HG03378 (cell line): ENCODE results near the gene TMEM63C.
"Not testable (repeated sequence)": the region's sequence is repeated elsewhere in the genome, so short reads cannot be mapped to it uniquely, and the experiment has no call there.

Experiments
- ATAC-seq: cut with Tn5 transposase; IDR thresholded peaks from one replicate; pipeline ENCODE4 v1.9.1; 2021; ENCODE audit warnings: mild to moderate bottlenecking, moderate library complexity; ENCODE audit not compliant: unreplicated experiment

Gene TMEM63C

DNA sequence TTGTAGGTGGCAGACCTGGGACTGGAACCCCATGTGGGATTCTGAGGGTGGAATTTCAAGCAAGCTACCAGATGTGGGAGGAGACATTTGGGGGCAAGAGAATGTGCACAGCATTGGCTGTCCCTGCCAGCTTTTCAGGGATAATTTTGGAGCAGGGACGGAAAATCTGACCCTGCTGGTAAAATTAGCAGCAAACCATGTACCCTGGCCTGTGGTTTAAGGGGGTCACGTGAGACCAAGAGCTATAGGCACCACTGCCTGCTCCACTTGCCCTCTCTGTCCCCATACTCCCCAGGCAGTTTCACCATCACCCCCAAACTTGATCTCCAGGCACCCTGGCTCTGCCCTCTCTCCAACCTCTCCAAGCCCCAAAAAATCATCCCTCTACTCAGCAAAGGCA is 26.5 kb upstream of the TMEM63C start:
- ATAC-seq = no peak

DNA sequence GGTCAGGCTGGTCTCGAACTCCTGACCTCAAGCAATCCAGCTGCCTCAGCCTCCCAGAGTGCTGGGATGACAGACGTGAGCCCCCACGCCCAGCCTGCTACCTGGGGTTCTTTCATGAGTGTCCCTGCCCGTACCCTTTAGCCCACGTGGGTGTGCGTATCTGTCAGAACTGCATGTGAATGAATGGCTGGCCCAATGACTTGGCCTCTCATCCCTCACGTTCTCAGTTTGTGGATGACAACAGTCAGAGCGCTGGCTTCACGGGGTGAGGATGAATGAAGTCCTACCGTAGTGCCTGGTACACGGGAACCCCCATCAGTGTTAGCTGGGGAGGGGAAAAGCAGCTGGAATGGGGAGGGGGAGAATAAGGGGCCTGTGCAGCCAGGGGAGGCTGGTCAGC is 23.9 kb upstream of the TMEM63C start:
- ATAC-seq = no peak

DNA sequence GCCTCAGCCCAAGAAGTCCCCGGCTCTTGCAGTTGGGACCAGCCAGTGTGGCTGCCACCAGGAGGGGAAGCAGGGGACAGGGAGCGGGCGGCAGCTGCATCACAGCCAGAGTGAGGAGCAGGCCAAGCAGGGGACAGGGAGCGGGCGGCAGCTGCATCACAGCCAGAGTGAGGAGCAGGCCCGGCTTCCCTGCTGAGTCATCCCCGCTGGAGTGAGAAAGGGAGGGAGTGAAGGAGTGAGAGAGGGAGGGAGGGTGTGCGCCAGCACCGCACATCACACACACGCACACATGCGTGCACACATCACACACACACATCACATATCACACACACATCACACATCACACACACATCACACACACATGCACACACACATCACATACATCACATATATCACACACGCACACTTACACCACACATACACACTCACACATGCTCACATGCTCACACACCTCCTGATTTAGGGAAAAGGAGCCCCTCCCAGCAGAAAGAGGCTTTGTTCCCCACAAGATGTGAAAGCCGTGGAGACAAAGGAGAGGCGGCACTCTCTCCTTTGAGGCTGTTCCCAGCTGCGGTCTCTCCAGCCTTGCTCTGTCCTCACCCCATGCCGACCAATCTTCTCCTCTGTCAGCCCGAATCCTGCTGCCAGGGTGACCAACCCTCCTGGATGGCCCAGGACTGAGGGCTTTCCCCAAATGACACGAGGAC is 23.3 kb upstream of the TMEM63C start:
- ATAC-seq = no peak

DNA sequence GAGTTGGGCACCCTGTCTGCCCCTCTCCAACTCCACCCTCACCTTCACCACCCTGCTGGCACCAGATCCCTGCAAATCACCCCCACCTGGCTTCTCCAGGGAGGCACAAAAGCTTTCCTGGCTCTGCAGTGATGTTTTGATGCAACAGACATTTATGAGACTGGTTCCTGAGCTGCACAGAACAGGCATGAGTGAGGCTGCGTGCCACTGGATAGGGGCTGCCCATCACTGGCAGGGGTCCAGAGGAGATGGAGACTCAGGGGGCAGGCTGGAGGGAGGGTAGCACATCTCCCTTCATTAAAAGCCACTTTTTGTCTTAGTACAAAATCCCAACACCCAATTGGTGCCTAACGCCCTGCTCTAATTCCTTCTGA is 22.7 kb upstream of the TMEM63C start:
- no peak for ATAC-seq

- no peak for ATAC-seq
These were observed 20.6 kb upstream of the TMEM63C start for GRCh38 chr14:77161011-77161410.

- no peak for ATAC-seq
These were observed 11.6 kb upstream of the TMEM63C start for GRCh38 chr14:77170045-77170444.

DNA sequence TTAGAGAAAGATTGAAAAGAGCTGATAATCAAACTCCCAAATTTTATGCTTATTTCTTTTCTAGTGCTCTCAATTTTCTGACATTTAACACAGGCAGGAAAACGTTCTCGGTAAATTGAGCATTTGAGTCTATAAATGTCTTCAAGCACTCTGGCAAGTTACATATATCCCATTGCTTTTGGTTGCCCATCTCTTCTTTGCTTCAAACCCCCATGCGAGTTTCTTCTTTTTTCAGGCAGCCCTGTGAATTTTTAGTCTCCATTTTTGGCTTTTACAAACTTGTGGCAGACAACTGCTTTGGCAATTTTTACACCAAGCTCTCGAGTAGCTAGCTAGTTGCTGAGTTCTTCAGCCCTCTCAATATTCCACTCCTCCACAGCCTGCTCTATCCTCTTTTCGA is 8.7 kb upstream of the TMEM63C start:
- ATAC-seq = no peak

- not testable (repeated sequence) for ATAC-seq
These were observed 7.5 kb upstream of the TMEM63C start for GRCh38 chr14:77173911-77174617.

DNA sequence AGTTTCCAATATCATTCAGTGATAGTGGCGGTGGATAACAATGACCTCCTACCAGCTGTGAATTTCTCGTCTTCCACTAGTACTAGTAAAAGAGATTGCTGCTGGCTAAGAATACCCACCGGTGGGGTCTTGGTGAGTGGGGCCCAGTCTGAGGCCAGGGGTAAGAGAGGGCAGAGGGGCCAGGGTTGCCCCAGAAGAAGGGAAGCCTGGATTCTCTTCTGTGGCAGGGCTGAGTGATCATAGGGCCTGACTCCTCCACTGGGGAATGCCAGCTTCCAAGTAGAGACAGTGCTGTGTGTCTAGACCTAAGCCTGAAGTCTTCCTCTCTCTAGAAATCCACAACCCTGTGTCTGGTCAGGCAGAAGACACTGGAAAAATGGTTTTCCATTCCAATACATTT is 5.8 kb upstream of the TMEM63C start:
- no peak for ATAC-seq

GRCh38 chr14:77177702-77178101 is 3.9 kb upstream of the TMEM63C start:
- no peak for ATAC-seq

DNA sequence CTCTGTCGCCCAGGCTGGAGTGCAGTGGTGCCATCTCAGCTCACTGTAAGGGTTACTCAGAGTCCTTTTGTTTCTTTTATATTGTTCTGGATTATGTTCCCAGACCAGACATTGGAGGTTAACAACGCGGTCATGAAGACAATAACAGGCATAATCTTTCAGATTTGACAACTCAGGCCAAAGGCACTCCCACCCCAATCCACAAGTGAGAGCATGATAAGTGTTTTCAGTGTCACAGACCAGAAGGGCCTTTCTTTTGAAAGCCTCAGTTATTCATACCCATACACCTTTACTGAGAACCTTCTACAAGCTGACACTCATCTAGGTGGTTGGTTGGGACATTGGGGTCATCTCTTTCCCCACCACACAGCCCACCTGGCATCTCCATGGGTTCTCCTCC is 2.9 kb upstream of the TMEM63C start:
- no peak for ATAC-seq

DNA sequence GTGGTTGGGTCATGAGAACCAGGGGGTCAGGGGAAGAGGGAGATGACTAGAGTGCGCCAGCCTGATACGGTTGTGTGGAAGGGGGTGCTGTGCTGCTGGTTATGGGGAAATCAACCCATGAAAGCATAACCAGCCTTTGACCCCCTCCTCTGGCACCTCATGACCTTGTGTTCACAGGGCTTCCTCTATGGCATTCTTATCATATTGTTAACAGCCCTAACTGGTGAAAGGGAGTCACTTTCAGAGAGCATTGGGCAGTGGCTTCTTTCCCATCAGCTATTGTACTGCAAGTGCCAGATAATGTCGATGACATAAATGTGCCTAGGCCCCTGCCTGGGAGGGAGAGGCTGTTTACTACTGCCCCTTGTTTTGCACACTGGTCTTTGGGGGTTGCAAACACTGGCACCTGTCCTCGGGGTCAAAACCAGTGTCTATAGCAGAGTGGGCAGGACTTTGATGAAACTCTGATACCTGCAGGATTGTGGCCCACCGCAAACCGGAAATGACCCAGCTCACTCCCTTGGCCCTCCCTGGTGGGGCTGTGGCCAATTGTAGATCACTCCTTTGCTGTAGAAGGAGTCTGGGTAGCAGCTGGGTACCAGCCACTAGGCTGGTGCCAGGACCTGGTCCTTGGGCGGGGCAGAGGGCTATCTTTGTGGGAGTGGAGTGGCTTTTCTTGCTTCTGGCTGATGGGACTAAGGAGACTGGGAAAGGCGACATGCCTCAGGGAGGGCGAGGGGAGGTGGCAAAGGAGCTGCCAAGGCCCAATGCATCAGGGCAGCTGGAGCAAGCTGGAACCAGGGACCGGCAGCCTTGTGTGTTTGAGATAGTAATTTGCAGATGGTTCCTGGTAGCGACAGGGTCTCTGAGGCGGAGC is 634 bp upstream of the TMEM63C start:
- no peak for ATAC-seq

- no peak for ATAC-seq
These were observed 2.3 kb downstream of the TMEM63C start for GRCh38 chr14:77183896-77184295.

DNA sequence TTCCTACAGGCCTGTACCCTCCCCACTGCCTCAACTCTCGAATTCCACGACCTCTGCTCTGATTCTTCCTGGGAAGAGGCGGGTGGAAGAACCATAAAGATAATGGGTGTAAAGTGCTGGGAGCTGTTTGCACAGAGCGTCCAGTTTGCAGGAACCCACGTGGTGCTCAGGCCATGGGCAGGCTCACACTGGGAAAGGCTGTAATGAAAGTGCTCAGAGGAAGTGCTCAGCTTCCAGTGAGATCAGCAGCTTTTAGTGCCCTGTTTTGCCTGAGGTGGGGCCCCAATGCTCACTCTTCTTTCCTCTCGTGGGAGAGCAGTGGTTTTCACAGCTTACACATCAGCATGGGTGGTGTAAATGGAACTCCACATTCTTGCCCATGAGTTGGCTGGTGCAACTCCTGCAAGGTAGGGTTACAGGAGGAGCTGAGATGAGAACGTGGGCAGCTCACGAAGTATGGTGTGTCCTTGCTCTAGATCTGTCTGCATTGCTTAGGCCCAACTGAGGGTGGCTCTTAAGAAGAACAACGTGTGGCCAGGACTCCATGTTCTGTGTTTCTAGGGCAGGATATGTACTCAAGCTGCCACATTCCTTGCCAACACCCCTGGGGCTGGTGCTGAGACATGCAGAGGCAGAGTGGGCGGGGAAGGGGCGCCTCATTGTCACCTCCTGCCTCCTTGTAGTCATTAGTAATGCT is 2.9 kb downstream of the TMEM63C start:
- ATAC-seq = no peak

- ATAC-seq = no peak
These were observed 3.5 kb downstream of the TMEM63C start for GRCh38 chr14:77185093-77185465.

DNA sequence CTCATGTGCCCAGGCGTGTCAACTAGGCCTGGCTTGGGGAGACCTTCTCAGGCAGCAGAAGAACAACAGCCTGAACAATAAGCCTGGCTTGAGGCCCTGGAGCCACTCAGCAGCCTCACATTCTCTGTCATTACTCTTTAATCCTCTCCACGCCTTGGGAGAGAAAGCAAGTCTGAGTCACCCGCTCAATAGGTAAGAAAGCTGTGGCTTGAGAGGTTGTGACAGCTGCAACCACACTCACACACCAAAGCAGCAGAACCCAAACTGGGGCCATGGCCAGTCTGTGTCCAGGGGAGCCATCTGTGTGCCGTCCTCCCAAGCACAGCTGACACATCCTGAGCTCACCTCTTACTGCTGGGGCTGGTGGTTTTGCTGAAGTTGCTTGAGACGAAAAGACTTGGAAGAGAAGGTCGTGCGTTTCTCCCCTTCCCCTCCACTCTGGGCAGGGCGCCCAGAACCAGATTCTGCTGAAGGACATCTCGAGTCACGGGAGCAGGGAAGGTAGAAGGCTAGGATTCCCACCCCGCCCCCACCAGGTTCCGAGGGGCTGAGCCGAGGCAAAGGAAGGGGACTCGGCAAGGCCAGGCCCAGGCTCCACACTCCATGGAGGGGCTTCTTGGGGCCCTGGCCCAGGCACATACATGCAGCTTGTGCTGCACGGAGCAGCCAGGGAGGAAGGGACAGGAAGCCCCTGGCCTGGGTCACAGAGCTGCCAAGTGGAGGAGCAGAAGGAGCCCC is 5.5 kb downstream of the TMEM63C start:
- ATAC-seq = no peak

DNA sequence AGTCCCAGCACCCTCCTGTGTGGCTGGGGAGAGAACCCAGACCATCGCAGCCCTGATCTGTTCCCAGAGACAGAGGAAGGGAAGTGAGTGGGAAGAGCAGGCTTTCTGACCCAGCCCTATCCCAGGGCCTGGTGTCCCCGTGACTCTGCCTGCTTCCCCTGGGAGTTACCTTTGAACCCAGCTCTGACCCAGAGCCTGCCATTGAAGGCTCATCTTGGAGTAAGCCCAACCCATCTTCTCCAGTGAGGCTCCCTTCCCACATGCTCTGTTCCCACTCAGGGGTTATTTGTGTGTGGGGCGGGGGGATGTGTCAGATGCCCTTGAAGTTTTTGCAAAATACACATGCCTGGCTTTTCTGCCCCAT is 6.0 kb downstream of the TMEM63C start:
- ATAC-seq = no peak

GRCh38 chr14:77189479-77189878 is 7.9 kb downstream of the TMEM63C start:
- ATAC-seq = no peak

DNA sequence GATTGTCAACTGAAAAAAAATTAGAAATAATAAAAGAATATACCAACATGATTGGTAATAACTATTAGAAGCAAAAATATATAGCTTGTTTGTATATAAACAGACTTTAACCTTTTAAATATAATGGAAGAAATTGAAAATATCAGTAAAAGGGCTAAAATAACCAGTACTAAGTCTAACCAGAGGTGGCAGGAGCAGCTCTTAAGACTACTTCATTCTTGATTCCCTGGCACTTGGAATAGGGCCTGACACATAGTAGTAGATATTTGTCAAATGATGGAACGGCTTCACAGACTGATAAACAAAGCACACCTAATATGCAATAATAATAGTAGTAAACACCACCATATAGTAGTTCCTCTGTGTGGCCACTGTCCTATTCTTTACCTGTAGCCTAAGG is 9.4 kb downstream of the TMEM63C start:
- ATAC-seq = no peak

- no peak for ATAC-seq
These were observed 13.1 kb downstream of the TMEM63C start for GRCh38 chr14:77194706-77195105.

GRCh38 chr14:77195766-77196165 is 14.2 kb downstream of the TMEM63C start:
- ATAC-seq = no peak
